Gastrocnemius medialis (tissue), 4 donors: ENCODE data around the gene LINGO4.

Experiments
- CTCF ChIP-seq, 5 experiments: fragments of 450-650 bp in 3 of 5; fragments of 200-600 bp in 2 of 5; sonication (generic) in 2 of 5; IDR thresholded peaks in 4 of 5; conservative IDR thresholded peaks in 1 of 5; 1 replicate in 4 of 5; 2 replicates in 1 of 5; pipeline ENCODE4 v1.5.1; 2016 to 2019; ENCODE audit warnings: antibody characterized with exemption in 5 of 5, mild to moderate bottlenecking in 3 of 5, moderate library complexity in 3 of 5
- POLR2A ChIP-seq, 2 donors: fragments of 450-650 bp; IDR thresholded peaks; one replicate each; pipeline ENCODE4 v1.6.1; 2017; ENCODE audit warnings: antibody characterized with exemption in 2 of 2, mild to moderate bottlenecking in 2 of 2, moderate library complexity in 2 of 2

- TF ChIP-seq CTCF (IDR thresholded peaks at IDR 0.05 in 4 of 5, conservative IDR thresholded peaks at IDR 0.05 in 1 of 5) (no peak), POLR2A (IDR thresholded peaks at IDR 0.05) (no peak)
Measured at GRCh38 chr1:151803915-151804314, 1.3 kb downstream of the LINGO4 start.
